Ishikawa (cell line): ENCODE results near the gene RAB10.

Experiments
- CREB1 ChIP-seq: IDR thresholded peaks from 2 replicates; pipeline ENCODE4 v1.6.1; 2012; ENCODE audit warnings: low read depth
- EGR1 ChIP-seq: IDR thresholded peaks from 2 replicates; pipeline ENCODE4 v1.6.1; 2012
- EP300 ChIP-seq: IDR thresholded peaks from 2 replicates; pipeline ENCODE4 v1.6.1; 2012; ENCODE audit warnings: borderline replicate concordance
- FOXM1 ChIP-seq: IDR thresholded peaks from 2 replicates; pipeline ENCODE4 v1.6.1; 2012; ENCODE audit warnings: low read depth, borderline replicate concordance
- TEAD4 ChIP-seq: IDR thresholded peaks from 2 replicates; pipeline ENCODE4 v1.6.1; 2012
- YY1 ChIP-seq: IDR thresholded peaks from 2 replicates; pipeline ENCODE4 v1.6.1; 2012; ENCODE audit warnings: low read depth
- TF ChIP-seq, protein P1 (sequence below): IDR thresholded peaks from 2 replicates; pipeline ENCODE4 v1.6.1; 2012

GRCh38 chr2:26080356-26080755 lies 46.5 kb downstream of the RAB10 start:
- TF ChIP-seq EP300 (no peak), CREB1 (no peak), TEAD4 (no peak), EGR1 (no peak), FOXM1 (no peak), YY1 (no peak)
- TF ChIP-seq, protein P1, sequence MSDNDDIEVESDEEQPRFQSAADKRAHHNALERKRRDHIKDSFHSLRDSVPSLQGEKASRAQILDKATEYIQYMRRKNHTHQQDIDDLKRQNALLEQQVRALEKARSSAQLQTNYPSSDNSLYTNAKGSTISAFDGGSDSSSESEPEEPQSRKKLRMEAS = no peak
